GM23338 (cell line): ENCODE data around the gene EXOC4. TPM values are rescaled to one million over a fixed set of nuclear protein-coding genes. Genes with fewer than 3 reads are reported as not detected.

ENCODE experiments used
- ATAC-seq: fragments of 200-7000 bp; cut with Tn5 transposase; 3 replicates; pipeline ENCODE4 v1.9.1; 2020
- DNase-seq: peaks from one replicate; pipeline ENCODE4 v3.0.0-alpha.2; 2015; ENCODE audit warnings: low spot score
- H2AFZ ChIP-seq: fragments of 200-600 bp; sonication (generic); 2 replicates; pipeline ENCODE4 v1.8.0; 2016; ENCODE audit warnings: antibody characterized with exemption, mild to moderate bottlenecking, moderate library complexity
- H3F3A ChIP-seq: fragments of 200-600 bp; sonication (generic); replicated peaks from 2 replicates; pipeline ENCODE4 v1.8.0; 2017; ENCODE audit warnings: antibody characterized with exemption, mixed run types, low read depth
- H3K27ac ChIP-seq: fragments of 200-600 bp; sonication (generic); 2 replicates; pipeline ENCODE4 v1.6.1; 2016; ENCODE audit warnings: low read depth
- H3K27me3 ChIP-seq: fragments of 200-600 bp; sonication (generic); 2 replicates; pipeline ENCODE4 v1.8.0; 2016; ENCODE audit warnings: mild to moderate bottlenecking, mixed run types, moderate library complexity; ENCODE audit not compliant: insufficient read depth
- H3K36me3 ChIP-seq: fragments of 200-600 bp; sonication (generic); 2 replicates; pipeline ENCODE4 v1.8.0; 2016; ENCODE audit warnings: mild to moderate bottlenecking; ENCODE audit not compliant: insufficient read depth
- H3K4me1 ChIP-seq: fragments of 200-600 bp; sonication (generic); 2 replicates; pipeline ENCODE4 v1.8.0; 2016; ENCODE audit warnings: mild to moderate bottlenecking, moderate library complexity; ENCODE audit not compliant: insufficient read depth
- H3K4me2 ChIP-seq: fragments of 200-600 bp; sonication (generic); 2 replicates; pipeline ENCODE4 v1.7.1; 2017; ENCODE audit warnings: mixed run types
- H3K4me3 ChIP-seq: fragments of 200-600 bp; sonication (generic); 2 replicates; pipeline ENCODE4 v1.6.1; 2016; ENCODE audit warnings: mixed run types
- H3K79me2 ChIP-seq: fragments of 200-600 bp; sonication (generic); replicated peaks from 2 replicates; pipeline ENCODE4 v1.8.0; 2017; ENCODE audit warnings: mild to moderate bottlenecking; ENCODE audit not compliant: insufficient read depth
- H3K9me2 ChIP-seq: fragments of 200-600 bp; sonication (generic); 2 replicates; pipeline ENCODE4 v1.8.0; 2017; ENCODE audit not compliant: insufficient read depth
- H4K20me1 ChIP-seq: fragments of 200-600 bp; sonication (generic); replicated peaks from 2 replicates; pipeline ENCODE4 v1.8.0; 2017; ENCODE audit warnings: mild to moderate bottlenecking; ENCODE audit not compliant: insufficient read depth
- H3K27ac Mint-ChIP-seq: 2 replicates; pipeline ENCODE4 v1.8.0; 2020; ENCODE audit warnings: inconsistent platforms, mild to moderate bottlenecking, moderate library complexity, mixed read lengths
- H3K27me3 Mint-ChIP-seq: 3 replicates; pipeline ENCODE4 v1.8.0; 2022; ENCODE audit warnings: low read depth, mild to moderate bottlenecking, moderate library complexity, mixed read lengths, inconsistent platforms; ENCODE audit not compliant: insufficient read depth, poor library complexity
- H3K36me3 Mint-ChIP-seq: 3 replicates; pipeline ENCODE4 v1.8.0; 2021; ENCODE audit warnings: low read depth, mild to moderate bottlenecking, inconsistent platforms, moderate library complexity, mixed read lengths
- H3K4me1 Mint-ChIP-seq: 3 replicates; pipeline ENCODE4 v1.8.0; 2020; ENCODE audit warnings: mild to moderate bottlenecking, inconsistent platforms, mixed read lengths
- H3K4me3 Mint-ChIP-seq: 3 replicates; pipeline ENCODE4 v1.8.0; 2021; ENCODE audit warnings: moderate library complexity, mild to moderate bottlenecking, inconsistent platforms, mixed read lengths
- H3K9me3 Mint-ChIP-seq: 3 replicates; pipeline ENCODE4 v1.8.0; 2020; ENCODE audit warnings: moderate library complexity, mild to moderate bottlenecking, inconsistent platforms, mixed read lengths
- CREB1 ChIP-seq: fragments of 250-450 bp; sonication (Bioruptor Pico); IDR thresholded peaks from 2 replicates; pipeline ENCODE4 v1.5.0; 2020; ENCODE audit warnings: low read depth, mild to moderate bottlenecking, moderate library complexity
- CTCF ChIP-seq, 2 experiments: fragments of 200-600 bp in 1 of 2; sonication (generic) in 1 of 2; conservative IDR thresholded peaks; 2 replicates each; pipeline versions ENCODE4 v1.5.1 to v1.6.1; 2016 to 2017; ENCODE audit warnings: antibody characterized with exemption in 2 of 2, low read depth in 2 of 2, mild to moderate bottlenecking in 2 of 2, moderate library complexity in 1 of 2
- ETS1 ChIP-seq: IDR thresholded peaks from 2 replicates; pipeline ENCODE4 v1.6.1; 2016; ENCODE audit warnings: antibody characterized with exemption
- EZH2 ChIP-seq: fragments of 200-600 bp; sonication (generic); IDR thresholded peaks from one replicate; pipeline ENCODE4 v1.8.0; 2017; ENCODE audit warnings: antibody characterized with exemption, mild to moderate bottlenecking, low read depth; ENCODE audit not compliant: unreplicated experiment
- EZH2phosphoT487 ChIP-seq: fragments of 200-600 bp; sonication (generic); IDR thresholded peaks from one replicate; pipeline ENCODE4 v1.8.1; 2018; ENCODE audit warnings: antibody characterized with exemption; ENCODE audit not compliant: unreplicated experiment
- JUNB ChIP-seq: IDR thresholded peaks from one replicate; pipeline ENCODE4 v1.6.1; 2016; ENCODE audit warnings: antibody characterized with exemption; ENCODE audit not compliant: unreplicated experiment
- NANOG ChIP-seq: IDR thresholded peaks from 2 replicates; pipeline ENCODE4 v1.6.1; 2016; ENCODE audit warnings: antibody characterized with exemption, borderline replicate concordance
- POLR2AphosphoS5 ChIP-seq: IDR thresholded peaks from 2 replicates; pipeline ENCODE4 v1.6.1; 2016; ENCODE audit warnings: antibody characterized with exemption, low read depth
- STAT1 ChIP-seq: IDR thresholded peaks from one replicate; pipeline ENCODE4 v1.6.1; 2016; ENCODE audit warnings: antibody characterized with exemption; ENCODE audit not compliant: unreplicated experiment
- ZNF114 ChIP-seq: fragments of 250-450 bp; sonication (Bioruptor Pico); IDR thresholded peaks from 2 replicates; pipeline ENCODE4 v1.5.0; 2020; ENCODE audit warnings: mild to moderate bottlenecking, moderate library complexity
- ZNF331 ChIP-seq: fragments of 250-450 bp; sonication (Bioruptor Pico); IDR thresholded peaks from 2 replicates; pipeline ENCODE4 v1.5.0; 2020; ENCODE audit warnings: low read depth, mild to moderate bottlenecking, moderate library complexity
- ZNF462 ChIP-seq: fragments of 250-450 bp; sonication (Bioruptor Pico); IDR thresholded peaks from 2 replicates; pipeline ENCODE4 v1.5.0; 2020; ENCODE audit warnings: mild to moderate bottlenecking, moderate library complexity
- polyA plus RNA-seq: library from polyadenylated mRNA; unstranded; fragments of >200 nt; fragmentation: Nextera tagmentation; extraction: Ambion mirVana; gene quantifications from 2 replicates; pipeline ENCODE4 v1.2.1, GENCODE V29; 2016
- total RNA-seq: library from RNA; depleted of rRNA; stranded (reverse); fragments of >200 nt; shearing (Covaris generic); gene quantifications from 2 replicates; pipeline ENCODE4 v1.2.3, GENCODE V29; 2014
- TF ChIP-seq, protein P1 (sequence below): IDR thresholded peaks from one replicate; pipeline ENCODE4 v1.6.1; 2018; ENCODE audit warnings: antibody characterized with exemption; ENCODE audit not compliant: unreplicated experiment

EXOC4 gene
- total and polyA plus RNA-seq, 2 experiments from 2014 or later = 37.5 to 52.7 TPM

- Histone ChIP-seq H3F3A (no peaks in the 10 kb centered on the region), H3K27ac (no peak overlapping the region), H4K20me1 (no peaks in the 10 kb centered on the region), H2AFZ (no peak overlapping the region), H3K79me2 (no peaks in the 10 kb centered on the region), H3K9me2 (no peaks in the 10 kb centered on the region), H3K4me3 (no peak overlapping the region), H3K4me1 (peaks cover 24% of the 10 kb centered on the region), H3K4me2 (peak overlapping the region; percentile 6; the same call in 1 of the 2 replicates), H3K27me3 (no peaks in the 10 kb centered on the region), H3K36me3 (no peaks in the 10 kb centered on the region)
- ATAC-seq (peak; percentile 75), DNase-seq (peak; percentile 46)
- Mint-ChIP-seq H3K9me3 (0 out of 3 replicates have a peak, but pooled peaks cover 4% of the 10 kb centered on the region), H3K27me3 (peaks cover 2% of the 10 kb centered on the region), H3K4me3 (no peak overlapping the region), H3K27ac (peak overlapping the region; percentile 52; the same call in 1 of the 2 replicates), H3K36me3 (peaks cover 11% of the 10 kb centered on the region; the same call in 2 of the 3 replicates), H3K4me1 (peaks cover 23% of the 10 kb centered on the region)
- TF ChIP-seq CREB1 (CRISPR knock-in tag) (no peak), ZNF331 (CRISPR knock-in tag) (no peak), EZH2phosphoT487 (no peak), ZNF462 (no peak), ETS1 (no peak), ZNF114 (CRISPR knock-in tag) (no peak), JUNB (no peak), POLR2AphosphoS5 (no peak), STAT1 (no peak), EZH2 (no peak), NANOG (no peak), CTCF (conservative IDR thresholded peaks at IDR 0.05; ENCODE audit: low read depth in 2 of 2) (no peak)
- TF ChIP-seq, protein P1, sequence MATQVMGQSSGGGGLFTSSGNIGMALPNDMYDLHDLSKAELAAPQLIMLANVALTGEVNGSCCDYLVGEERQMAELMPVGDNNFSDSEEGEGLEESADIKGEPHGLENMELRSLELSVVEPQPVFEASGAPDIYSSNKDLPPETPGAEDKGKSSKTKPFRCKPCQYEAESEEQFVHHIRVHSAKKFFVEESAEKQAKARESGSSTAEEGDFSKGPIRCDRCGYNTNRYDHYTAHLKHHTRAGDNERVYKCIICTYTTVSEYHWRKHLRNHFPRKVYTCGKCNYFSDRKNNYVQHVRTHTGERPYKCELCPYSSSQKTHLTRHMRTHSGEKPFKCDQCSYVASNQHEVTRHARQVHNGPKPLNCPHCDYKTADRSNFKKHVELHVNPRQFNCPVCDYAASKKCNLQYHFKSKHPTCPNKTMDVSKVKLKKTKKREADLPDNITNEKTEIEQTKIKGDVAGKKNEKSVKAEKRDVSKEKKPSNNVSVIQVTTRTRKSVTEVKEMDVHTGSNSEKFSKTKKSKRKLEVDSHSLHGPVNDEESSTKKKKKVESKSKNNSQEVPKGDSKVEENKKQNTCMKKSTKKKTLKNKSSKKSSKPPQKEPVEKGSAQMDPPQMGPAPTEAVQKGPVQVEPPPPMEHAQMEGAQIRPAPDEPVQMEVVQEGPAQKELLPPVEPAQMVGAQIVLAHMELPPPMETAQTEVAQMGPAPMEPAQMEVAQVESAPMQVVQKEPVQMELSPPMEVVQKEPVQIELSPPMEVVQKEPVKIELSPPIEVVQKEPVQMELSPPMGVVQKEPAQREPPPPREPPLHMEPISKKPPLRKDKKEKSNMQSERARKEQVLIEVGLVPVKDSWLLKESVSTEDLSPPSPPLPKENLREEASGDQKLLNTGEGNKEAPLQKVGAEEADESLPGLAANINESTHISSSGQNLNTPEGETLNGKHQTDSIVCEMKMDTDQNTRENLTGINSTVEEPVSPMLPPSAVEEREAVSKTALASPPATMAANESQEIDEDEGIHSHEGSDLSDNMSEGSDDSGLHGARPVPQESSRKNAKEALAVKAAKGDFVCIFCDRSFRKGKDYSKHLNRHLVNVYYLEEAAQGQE = no peak
Observed at GRCh38 chr7:134113655-134114054, 860.8 kb downstream of the EXOC4 start.
